ENCODE results near the gene RCE1.
A peak's percentile ranks its signal among the peaks of the same experiment; 100 is the strongest.
"Not testable (repeated sequence)": the region's sequence is repeated elsewhere in the genome, so short reads cannot be mapped to it uniquely, and the experiment has no call there.

Gene RCE1, protein sequence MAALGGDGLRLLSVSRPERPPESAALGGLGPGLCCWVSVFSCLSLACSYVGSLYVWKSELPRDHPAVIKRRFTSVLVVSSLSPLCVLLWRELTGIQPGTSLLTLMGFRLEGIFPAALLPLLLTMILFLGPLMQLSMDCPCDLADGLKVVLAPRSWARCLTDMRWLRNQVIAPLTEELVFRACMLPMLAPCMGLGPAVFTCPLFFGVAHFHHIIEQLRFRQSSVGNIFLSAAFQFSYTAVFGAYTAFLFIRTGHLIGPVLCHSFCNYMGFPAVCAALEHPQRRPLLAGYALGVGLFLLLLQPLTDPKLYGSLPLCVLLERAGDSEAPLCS

DNA sequence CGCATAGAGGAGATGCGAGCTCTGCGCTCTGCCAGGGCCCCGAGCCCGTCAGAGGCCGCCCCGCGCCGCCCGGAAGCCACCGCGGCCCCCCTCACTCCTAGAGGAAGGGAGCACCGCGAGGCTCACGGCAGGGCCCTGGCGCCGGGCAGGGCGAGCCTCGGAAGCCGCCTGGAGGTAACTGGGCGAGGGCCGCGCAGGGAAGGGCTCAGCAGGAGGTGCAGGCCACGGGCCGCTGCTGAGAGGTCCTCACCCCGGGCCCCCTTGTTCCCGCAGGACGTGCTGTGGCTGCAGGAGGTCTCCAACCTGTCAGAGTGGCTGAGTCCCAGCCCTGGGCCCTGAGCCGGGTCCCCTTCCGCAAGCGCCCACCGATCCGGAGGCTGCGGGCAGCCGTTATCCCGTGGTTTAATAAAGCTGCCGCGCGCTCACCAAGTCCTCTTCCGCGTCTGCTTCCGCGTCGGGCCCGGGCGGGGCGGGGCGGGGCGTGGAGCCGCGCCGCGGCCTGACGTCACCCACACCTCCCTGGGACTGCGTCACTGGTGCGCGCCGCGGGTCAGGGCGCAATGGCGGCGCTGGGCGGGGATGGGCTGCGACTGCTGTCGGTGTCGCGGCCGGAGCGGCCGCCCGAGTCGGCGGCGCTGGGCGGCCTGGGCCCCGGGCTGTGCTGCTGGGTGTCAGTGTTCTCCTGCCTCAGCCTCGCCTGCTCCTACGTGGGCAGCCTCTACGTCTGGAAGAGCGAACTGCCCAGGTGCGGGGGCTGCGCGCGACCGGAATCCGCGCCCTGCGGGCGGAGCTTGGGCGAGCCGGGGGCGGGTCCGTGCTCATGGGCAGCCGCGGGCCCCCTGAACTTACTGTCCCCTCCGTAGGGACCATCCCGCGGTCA is at the start of gene RCE1:
Gene RCE1, plus strand, starts transcription at position 546 of the 880 bp plus-strand sequence. Its CDS starts 15 bp downstream, at position 561.
- DNase-seq (ENCODE audit: low read depth): peak; percentile 91

DNA sequence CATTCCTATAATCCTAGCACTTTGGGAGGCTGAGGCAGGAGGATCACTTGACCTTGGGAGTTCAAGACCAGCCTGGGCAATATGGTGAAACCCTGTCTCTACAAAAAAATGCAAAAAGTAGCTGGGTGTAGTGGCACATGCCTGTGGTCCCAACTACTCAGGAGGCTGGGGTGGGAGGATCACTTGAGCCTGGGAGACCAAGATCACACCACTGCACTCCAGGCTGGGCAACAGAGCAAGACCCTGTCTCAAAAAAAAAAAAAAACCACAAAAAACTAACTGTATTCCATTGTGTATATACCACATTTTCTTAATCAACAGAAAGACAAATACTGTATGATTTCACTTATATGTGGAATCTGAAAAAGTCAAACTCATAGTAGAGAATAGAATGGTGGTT is 43.4 kb upstream of the RCE1 start:
- not testable (repeated sequence) for DNase-seq (ENCODE audit: low read depth)

DNA sequence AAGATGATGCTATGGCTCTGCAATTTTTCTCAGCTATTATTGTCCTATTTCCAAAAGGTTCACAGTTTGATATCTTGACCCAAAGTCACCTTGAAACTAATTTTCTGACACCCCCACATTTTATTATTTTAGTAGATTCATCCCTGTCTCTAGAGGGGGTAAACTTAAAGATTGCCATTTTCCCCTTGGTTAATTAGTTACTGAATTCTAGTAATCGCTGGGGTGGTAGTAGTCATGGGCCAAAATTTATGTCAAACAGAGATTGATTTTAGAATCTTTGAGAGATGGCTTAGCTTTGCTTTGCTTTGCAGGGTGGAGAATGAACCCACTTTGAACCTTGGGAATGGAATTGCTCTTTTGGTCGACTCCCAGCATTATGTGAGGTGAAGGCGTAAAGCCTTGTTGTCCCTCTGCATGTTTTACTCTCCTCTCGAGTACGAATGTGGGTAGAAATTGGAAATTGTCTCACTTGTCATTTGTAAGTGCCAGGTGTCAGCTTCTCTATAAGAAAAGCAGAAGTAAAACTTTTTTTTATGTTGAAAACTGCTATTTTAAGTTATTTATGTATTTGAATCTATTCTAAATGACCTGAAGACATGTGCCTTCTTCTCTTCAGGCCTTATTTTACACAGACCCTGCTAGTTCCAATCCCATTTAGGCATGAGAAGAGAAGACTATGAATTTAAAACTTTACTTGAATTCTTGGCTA is 42.4 kb upstream of the RCE1 start:
- DNase-seq (ENCODE audit: low read depth): no peak

DNA sequence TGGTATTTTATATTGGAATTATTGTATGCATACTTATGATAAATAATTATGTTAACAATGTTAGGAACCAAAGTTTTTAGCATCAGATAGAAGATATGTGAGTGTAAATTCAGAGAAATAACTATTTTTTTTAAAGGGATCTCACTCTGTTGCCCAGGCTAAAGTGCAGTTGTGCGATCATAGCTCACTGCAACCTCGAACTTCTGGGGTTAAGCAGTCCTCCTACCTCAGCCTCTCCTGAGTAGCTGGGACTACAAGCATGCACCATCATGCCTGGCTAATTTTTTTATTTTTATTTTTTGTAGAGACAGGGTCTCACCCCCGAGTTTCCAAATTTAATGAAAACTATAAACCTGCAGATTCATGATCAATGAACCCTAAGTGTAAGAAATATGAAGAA is 33.6 kb upstream of the RCE1 start:
- DNase-seq (ENCODE audit: low read depth): no peak

DNA sequence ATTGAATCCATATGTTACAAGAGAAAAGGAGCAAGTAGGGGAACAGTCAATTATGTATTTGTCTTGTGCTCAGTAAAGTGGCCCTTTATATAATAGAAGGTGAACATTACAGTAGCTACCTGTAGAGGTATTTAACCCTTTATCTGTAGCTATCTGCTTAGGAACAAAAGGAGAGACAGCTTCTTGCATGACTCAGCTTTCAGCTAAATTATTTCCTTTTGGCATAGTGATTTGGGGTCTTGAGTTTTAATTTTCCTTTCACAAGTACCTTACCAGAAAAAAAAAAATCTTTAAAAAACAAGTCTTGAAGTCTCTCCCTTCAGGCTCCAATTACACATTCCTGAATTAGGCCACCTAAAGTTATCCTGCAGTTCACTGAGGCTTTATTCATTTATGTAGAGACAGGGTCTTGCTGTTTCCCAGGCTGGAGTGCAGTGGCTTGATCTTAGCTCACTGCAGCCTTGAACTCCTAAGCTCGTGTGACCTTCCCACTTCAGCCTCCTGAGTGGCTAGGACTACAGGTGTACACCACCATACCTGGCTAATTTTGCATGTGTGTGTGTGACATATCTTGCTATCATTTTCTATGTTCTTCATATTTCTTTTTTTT is 32.6 kb upstream of the RCE1 start:
- DNase-seq (ENCODE audit: low read depth): no peak

DNA sequence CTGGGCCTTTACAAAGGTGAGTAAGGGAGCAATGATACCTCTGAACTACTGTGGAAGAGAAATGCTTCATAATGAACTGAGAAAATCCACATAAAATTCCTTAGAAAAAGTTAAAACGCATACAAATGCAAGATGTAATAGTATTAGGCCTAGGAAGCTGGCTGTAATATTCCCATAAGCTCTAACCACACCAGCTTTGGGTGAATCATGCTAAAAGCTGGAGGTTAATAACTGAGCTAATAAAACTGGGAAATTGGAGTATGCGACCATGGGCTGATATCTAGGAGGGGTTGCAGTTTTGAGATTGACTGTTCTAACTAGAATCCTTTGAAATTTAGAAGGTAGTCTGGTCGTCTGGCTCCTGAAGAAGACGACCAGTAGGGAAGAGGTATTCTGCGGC is 28.6 kb upstream of the RCE1 start:
- DNase-seq (ENCODE audit: low read depth): no peak

DNA sequence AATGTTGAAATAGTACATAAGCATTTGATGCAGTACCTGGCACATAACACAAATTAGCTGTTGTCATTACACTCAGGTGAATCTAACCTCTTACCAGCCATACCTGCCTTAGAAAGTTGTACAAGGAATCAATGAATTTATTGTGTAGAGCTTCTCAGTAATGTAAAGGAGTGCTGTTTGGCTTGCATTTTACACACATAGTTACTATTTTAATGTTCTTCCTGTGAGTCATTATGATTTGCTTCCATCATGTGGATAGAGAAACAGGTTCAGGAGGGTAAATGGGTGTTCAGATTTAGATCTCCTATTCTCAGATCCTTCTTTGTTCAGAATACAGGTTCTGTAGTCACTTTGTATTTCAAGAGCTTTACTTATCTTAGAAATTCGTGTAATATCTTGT is 27.6 kb upstream of the RCE1 start:
- no peak for DNase-seq (ENCODE audit: low read depth)

DNA sequence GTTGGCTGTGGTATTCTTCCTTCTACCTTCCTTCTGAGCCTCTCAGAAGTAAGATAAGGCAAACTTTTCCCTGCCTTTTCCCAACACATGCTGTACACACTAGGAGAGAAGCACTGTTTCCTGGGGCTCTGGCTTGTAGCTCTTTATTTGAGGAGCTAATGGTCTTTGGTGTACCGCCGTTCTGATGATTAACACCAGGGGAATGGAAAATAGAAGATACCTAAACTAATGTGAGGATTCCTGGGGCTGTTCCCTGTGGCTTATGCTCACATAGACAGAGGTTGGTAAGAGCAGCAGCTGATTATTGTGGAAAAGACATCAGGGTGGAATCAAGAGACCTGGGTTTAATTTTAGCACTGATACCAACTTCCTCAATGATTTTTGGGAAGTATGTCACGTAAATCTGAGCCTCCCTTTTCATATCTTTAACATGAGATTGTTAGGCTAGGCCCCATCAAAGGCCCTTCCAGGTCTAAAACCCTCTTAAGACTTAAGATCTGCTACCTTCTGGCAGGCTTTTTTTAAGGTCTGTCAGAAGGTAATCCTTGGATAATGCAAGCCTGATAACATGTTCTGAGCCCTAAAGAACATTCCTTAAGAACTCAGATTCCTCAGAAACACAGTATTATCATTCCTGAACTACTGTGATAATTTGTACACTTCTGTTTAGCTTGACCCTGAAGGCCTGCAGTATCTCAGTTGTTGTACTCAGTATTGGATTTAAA is 24.8 kb upstream of the RCE1 start:
- DNase-seq (ENCODE audit: low read depth): no peak

DNA sequence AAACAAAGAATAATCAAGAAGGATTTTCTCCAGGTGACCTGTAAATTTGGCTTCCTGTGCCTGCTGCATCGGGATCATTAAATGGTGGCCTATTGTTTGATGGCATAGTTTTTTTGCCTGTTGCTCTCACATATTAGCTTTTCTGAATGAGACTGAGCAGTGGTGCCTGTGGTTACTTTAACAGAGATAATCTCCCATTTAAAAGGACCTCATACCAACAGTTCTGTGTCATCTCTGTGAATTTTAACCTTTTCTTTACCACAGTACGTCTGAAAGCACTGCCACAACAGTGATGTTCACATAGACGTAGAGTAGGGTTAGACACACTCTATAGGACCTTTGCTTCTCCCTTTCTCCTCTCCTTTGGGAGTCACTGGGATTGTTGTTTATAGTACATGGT is 22.9 kb upstream of the RCE1 start:
- no peak for DNase-seq (ENCODE audit: low read depth)

DNA sequence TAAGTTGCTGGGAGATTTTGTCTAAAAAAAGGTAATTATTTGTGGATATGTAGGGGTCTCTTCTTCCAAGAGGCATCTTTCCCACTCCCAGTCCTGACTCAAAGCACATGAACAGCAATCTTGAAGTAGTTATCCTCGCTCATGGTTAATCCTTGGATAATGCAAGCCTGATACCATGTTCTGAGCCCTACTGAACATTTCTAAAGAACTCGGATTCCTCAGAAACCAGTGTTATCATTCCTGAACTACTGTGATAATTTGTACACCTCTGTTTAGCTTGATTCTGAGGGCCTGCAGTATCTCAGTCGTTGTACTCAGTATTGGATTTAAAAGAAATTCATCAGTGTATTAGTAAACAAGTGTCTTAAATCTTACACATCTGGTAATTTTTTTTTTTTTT is 22.3 kb upstream of the RCE1 start:
- no peak for DNase-seq (ENCODE audit: low read depth)

DNA sequence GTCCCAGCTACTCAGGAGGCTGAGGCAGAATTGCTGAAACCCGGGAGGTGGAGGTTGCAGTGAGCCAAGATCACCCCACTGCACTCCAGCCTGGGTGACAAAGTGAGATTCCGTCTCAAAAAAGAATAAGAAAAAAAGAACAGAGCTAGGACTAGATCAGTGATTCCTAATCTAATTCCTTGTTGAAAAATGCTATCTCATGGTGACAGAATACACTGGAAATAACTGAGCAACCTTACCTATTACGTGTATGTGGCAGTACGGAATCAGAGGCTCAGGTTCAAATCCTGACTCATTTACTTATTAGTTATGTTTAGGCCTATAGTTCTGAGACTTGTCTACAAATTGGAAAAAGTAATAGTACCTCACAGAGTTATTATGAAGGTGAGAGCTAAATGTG is 19.5 kb upstream of the RCE1 start:
- no peak for DNase-seq (ENCODE audit: low read depth)

DNA sequence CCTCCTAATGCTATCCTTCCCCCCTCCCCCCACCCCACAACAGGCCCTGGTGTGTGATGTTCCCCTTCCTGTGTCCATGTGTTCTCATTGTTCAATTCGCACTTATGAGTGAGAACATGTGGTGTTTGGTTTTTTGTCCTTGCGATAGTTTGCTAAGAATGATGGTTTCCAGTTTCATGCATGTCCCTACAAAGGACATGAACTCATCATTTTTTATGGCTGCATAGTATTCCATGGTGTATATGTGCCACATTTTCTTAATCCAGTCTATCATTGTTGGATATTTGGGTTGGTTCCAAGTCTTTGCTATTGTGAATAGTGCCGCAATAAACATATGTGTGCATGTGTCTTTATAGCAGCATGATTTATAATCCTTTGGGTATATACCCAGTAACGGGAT is 18.7 kb upstream of the RCE1 start:
- DNase-seq (ENCODE audit: low read depth): not testable (repeated sequence)

DNA sequence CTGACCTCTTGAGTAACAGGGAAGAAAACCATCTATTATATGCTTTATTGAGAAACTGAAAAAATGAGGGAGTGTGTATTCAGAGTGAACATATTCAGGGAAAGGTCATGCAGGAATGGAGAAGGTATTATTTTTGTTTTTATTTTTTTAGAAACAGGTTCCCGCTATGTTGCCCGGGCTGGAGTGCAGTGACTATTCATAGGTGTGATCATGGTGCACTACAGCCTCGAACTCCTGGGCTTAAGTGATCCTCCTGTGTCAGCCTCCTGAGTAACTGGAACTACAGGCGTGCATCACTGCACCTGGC is 8.7 kb upstream of the RCE1 start:
- no peak for DNase-seq (ENCODE audit: low read depth)

DNA sequence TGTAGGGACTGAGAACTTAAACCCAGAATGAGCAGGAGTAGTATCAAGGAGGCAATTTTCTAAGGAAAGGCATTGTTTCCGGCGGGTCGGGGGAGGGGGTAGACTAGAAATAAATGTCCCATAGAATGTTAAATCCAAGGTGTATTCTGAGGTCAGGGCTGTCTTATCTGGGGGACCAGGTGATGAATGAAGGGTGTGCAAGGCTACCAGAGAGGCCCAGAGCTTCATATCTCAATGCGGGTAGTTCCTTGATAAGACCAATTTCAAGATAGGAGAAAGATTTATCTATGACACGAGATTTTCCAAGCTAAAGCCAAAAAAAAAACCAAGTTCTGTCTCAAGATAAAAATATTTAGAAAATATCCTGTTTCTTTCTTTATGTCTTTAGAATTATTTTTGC is 8.3 kb upstream of the RCE1 start:
- no peak for DNase-seq (ENCODE audit: low read depth)

DNA sequence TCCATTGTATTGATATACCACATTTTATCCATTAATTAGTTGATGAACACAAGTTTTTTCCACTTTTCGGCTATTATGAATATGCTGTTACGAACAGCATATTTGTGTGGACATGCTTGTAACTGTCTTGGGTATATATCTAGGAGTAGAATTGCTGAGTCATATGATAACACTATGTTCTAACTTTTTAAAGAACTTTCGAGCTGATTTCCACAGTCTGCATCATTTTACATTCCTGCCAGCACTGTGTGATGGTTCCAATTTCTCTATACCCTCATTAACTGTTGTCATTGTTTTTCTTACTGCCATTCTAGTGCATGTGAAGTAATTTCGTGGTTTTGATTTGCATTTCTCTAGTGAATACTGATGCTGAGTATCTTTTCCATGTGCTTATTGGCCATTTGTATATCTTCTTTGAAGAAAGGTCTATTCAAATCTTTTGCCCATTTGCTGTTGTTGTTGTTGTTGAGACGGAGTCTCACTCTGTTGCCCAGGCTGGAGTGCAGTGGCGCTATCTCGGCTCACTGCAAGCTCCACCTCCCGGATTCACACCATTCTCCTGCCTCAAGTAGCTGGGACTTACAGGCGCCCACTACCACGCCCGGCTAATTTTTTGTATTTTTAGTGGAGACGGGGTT is 7.4 kb upstream of the RCE1 start:
- DNase-seq (ENCODE audit: low read depth): peak; percentile 94

DNA sequence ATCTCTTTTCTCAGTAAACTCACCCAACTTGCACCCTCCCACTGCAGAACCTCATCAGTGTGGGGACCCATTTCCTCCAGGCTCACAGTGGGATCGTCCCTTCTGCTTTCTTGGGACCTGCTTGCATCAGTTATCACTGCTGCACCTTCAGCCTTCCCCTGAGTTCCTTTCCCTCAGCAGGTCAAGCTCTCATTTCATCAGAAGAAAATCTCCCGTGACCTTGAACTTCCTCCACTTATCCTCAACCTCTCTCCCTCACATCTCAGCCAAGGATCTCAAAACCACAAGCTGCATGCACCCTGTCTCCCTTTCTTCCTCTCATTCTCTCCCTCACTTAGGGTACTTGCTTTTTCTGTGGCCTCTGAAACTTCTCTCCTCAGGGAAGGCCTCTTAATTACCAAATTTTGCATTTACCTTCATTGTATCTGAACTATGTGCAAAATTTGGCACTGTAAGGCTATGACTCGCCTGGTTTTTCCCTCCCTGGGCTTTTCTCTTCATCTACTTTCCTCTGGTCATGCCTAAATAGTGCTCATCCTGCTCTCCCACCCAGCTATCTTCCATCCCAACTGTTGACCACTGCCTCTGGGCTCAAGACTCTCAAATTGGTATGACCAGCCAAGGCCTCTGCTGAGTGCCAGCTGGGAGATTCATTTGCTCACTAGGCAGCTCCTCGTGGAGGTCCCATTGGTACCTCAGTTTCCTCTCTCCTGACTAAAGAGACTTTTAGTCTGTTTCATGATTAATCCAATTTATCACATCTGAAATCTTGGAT is 2.7 kb upstream of the RCE1 start:
- no peak for DNase-seq (ENCODE audit: low read depth)

DNA sequence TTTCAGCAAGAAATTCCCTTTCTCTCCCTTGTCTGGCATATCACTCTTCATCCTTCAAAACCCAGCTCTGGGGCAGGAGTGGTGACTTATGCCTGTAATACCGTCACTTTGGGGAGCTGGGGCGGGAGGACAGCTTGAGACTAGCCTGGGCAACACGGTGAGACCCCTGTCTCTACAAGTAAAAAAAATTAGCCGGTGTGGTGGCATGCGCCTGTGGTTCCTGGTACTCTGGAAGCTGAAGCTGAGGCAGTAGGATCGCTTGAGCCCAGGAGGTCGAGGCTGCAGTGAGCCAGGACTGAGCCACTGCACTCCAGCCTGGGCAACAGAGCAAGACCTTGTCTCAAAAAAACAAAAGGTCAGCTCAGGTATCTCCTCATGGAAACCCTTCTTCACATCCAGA is 1.4 kb upstream of the RCE1 start:
- no peak for DNase-seq (ENCODE audit: low read depth)

DNA sequence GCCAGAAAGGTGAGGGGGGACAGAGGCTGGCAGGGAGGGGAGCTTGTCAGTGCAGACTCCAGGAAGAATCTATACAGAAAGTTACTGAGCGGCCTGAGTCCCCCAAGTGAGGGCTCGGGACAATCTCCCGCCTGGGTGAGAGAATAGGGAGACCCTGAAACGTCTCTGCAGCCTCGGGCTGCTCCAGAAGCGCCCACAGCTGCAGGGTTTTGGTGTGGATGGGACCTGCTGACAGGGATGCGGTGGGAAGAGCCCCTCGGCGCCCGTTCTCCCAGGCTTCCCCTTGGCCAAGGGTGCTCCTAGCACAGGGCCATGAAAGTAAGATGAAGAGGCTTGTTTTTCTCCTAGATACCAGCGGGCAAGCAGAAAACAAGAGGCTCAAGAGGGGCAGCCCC is 743 bp upstream of the RCE1 start:
- DNase-seq (ENCODE audit: low read depth): no peak

DNA sequence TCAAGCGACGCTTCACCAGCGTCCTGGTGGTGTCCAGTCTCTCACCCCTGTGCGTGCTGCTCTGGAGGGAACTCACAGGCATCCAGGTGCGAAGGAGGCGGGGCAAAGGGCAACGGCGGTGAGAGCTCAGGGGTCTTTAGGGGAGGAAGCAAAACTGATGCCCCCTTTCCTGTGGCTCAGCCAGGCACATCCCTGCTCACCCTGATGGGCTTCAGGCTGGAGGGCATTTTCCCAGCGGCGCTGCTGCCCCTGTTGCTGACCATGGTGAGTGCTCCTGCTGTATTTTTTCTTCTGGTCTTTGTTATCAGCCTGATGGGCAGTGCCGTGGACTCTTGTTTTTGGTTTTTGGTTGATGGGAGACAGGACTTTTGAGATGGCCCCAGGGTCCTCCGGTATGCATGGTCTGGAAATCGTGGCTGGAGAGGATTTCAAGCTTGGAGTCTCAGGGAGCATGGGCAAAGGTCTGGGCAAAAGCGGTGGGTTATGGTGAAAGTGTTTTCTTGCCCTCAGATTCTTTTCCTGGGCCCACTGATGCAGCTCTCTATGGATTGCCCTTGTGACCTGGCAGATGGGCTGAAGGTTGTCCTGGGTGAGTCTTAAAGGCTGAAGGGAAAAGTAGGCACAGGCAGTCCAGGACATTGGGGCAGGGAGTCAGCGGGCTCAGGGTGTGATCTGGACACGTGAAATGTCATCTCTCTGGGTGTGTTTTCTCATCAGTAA is 695 bp downstream of the RCE1 start:
- DNase-seq (ENCODE audit: low read depth): no peak

Data from fibroblast of gingiva (primary cell).